A549 (cell line): ENCODE results near the gene SCAMP1. TPM values are rescaled to one million over a fixed set of nuclear protein-coding genes. Genes with fewer than 3 reads are reported as not detected.

ENCODE experiments used
- ATAC-seq, 2 experiments: fragments of 200-7000 bp in 1 of 2; fragments of >200 bp in 1 of 2; cut with Nextera tagmentation in 1 of 2; cut with Tn5 transposase in 1 of 2; 3 replicates each; pipeline versions ENCODE4 v1.8.0 to v1.9.1; 2018 to 2020; ENCODE audit warnings: mild to moderate bottlenecking in 1 of 2, moderate library complexity in 1 of 2
- CTCF ChIA-PET: fragments of 300-600 bp; sonication (Branson Sonifier 250); formaldehyde crosslinking; extraction: SDS; loops from one replicate; lab custom pipeline; 2021; ENCODE audit warnings: antibody characterized with exemption, inconsistent platforms; lab: Yijun Ruan, JAX
- POLR2A ChIA-PET: fragments of 350-600 bp; formaldehyde crosslinking; extraction: SDS; loops from one replicate; lab custom pipeline; 2021; ENCODE audit warnings: antibody characterized with exemption, inconsistent platforms; lab: Yijun Ruan, JAX
- DNase-seq, 2 experiments: peaks; one replicate each; pipeline versions ENCODE4 v3.0.0 to v3.0.0-alpha.2; 2011 to 2016; ENCODE audit warnings: low read depth in 1 of 2, low spot score in 1 of 2
- FAIRE-seq: peaks from 2 replicates; lab custom pipeline; 2011; peaks lifted over from hg19 to GRCh38; lab: Jason Lieb, UNC
- H3K27ac ChIP-seq, 2 experiments: fragments of >200 bp; sonication (Bioruptor Twin); formaldehyde crosslinking; 3 replicates each; pipeline ENCODE4 v1.5.1; 2016 to 2017
- H3K4me1 ChIP-seq: fragments of >200 bp; sonication (Bioruptor Twin); formaldehyde crosslinking; 3 replicates; pipeline ENCODE4 v1.6.1; 2016
- H3K4me2 ChIP-seq: fragments of >200 bp; sonication (Bioruptor Twin); formaldehyde crosslinking; 3 replicates; pipeline ENCODE4 v1.6.1; 2016
- H3K4me3 ChIP-seq: fragments of >200 bp; sonication (Bioruptor Twin); formaldehyde crosslinking; 3 replicates; pipeline ENCODE4 v1.5.1; 2016
- H3K9me3 ChIP-seq: fragments of >200 bp; sonication (Bioruptor Twin); formaldehyde crosslinking; 3 replicates; pipeline ENCODE4 v1.6.1; 2016
- CBX2 ChIP-seq: fragments of 200-600 bp; sonication (generic); IDR thresholded peaks from 2 replicates; pipeline ENCODE4 v1.6.1; 2016; ENCODE audit warnings: low read depth, mild to moderate bottlenecking, borderline replicate concordance
- CHD4 ChIP-seq: fragments of 200-600 bp; sonication (generic); IDR thresholded peaks from 2 replicates; pipeline ENCODE4 v1.6.1; 2016; ENCODE audit warnings: antibody characterized with exemption, mild to moderate bottlenecking, borderline replicate concordance
- ESRRA ChIP-seq: fragments of 150-350 bp; IDR thresholded peaks from 2 replicates; pipeline ENCODE4 v1.6.1; 2014; ENCODE audit warnings: mild to moderate bottlenecking, low read length, borderline replicate concordance
- FOSL2 ChIP-seq, 2 experiments: fragments of 450-650 bp in 1 of 2; fragments of >200 bp in 1 of 2; sonication (Bioruptor Twin) in 1 of 2; formaldehyde crosslinking; IDR thresholded peaks; 2 replicates each; pipeline versions ENCODE4 v1.5.0 to v1.6.1; 2016 to 2020; ENCODE audit warnings: mild to moderate bottlenecking in 1 of 2, moderate library complexity in 1 of 2
- FOXS1 ChIP-seq: fragments of 250-450 bp; sonication (Bioruptor Pico); IDR thresholded peaks from 2 replicates; pipeline ENCODE4 v1.5.0; 2020; ENCODE audit warnings: mild to moderate bottlenecking, moderate library complexity
- HEYL ChIP-seq: fragments of 250-450 bp; sonication (Bioruptor Pico); IDR thresholded peaks from 2 replicates; pipeline ENCODE4 v1.8.0; 2021; ENCODE audit warnings: mild to moderate bottlenecking, moderate library complexity
- HMGXB4 ChIP-seq: fragments of 250-450 bp; sonication (Bioruptor Pico); IDR thresholded peaks from 2 replicates; pipeline ENCODE4 v1.5.0; 2021; ENCODE audit warnings: mild to moderate bottlenecking, moderate library complexity, borderline replicate concordance
- HOXA7 ChIP-seq: fragments of 250-450 bp; sonication (Bioruptor Pico); IDR thresholded peaks from 2 replicates; pipeline ENCODE4 v1.5.0; 2020; ENCODE audit warnings: mild to moderate bottlenecking, moderate library complexity
- HOXB13 ChIP-seq: fragments of 250-450 bp; sonication (Bioruptor Pico); IDR thresholded peaks from 2 replicates; pipeline ENCODE4 v1.5.0; 2020; ENCODE audit warnings: low read depth, mild to moderate bottlenecking, moderate library complexity
- HOXB5 ChIP-seq: fragments of 250-450 bp; sonication (Bioruptor Pico); IDR thresholded peaks from 2 replicates; pipeline ENCODE4 v1.5.0; 2020; ENCODE audit warnings: mild to moderate bottlenecking, moderate library complexity
- KDM1A ChIP-seq: fragments of 200-600 bp; sonication (generic); IDR thresholded peaks from 2 replicates; pipeline ENCODE4 v1.6.1; 2016; ENCODE audit warnings: low read depth, mild to moderate bottlenecking
- MAFK ChIP-seq: fragments of 450-650 bp; IDR thresholded peaks from 2 replicates; pipeline ENCODE4 v1.6.1; 2014; ENCODE audit not compliant: partially characterized antibody
- MAZ ChIP-seq: fragments of 150-350 bp; IDR thresholded peaks from 2 replicates; pipeline ENCODE4 v1.6.1; 2014; ENCODE audit warnings: antibody characterized with exemption, low read depth, low read length, borderline replicate concordance
- PHF8 ChIP-seq: fragments of 200-600 bp; sonication (generic); IDR thresholded peaks from 2 replicates; pipeline ENCODE4 v1.6.1; 2016; ENCODE audit warnings: low read depth, mild to moderate bottlenecking, antibody characterized with exemption, moderate library complexity, borderline replicate concordance
- POLR2A ChIP-seq: IDR thresholded peaks from 2 replicates; pipeline ENCODE4 v1.6.1; 2012; ENCODE audit warnings: mild to moderate bottlenecking, low read length
- POLR2AphosphoS2 ChIP-seq: conservative IDR thresholded peaks from 2 replicates; pipeline ENCODE4 v1.6.1; 2012; ENCODE audit warnings: low read length, improper control_type of control experiment, inconsistent platforms
- RAD21 ChIP-seq, 2 experiments: fragments of >200 bp in 1 of 2; sonication (Bioruptor Twin) in 1 of 2; formaldehyde crosslinking in 1 of 2; IDR thresholded peaks in 1 of 2; conservative IDR thresholded peaks in 1 of 2; 2 replicates in 1 of 2; 3 replicates in 1 of 2; pipeline ENCODE4 v1.6.1; 2012 to 2018; ENCODE audit warnings: inconsistent platforms in 1 of 2
- RARB ChIP-seq: fragments of 250-450 bp; sonication (Bioruptor Pico); IDR thresholded peaks from 2 replicates; pipeline ENCODE4 v1.8.0; 2021; ENCODE audit warnings: mild to moderate bottlenecking, moderate library complexity
- RNF2 ChIP-seq: fragments of 200-600 bp; sonication (generic); IDR thresholded peaks from 2 replicates; pipeline ENCODE4 v1.6.1; 2016; ENCODE audit warnings: low read depth, mild to moderate bottlenecking, antibody characterized with exemption, moderate library complexity, borderline replicate concordance
- TFCP2L1 ChIP-seq: fragments of 250-450 bp; sonication (Bioruptor Pico); IDR thresholded peaks from 2 replicates; pipeline ENCODE4 v1.5.0; 2021; ENCODE audit warnings: mild to moderate bottlenecking
- ZNF302 ChIP-seq: fragments of 250-450 bp; sonication (Bioruptor Pico); IDR thresholded peaks from 2 replicates; pipeline ENCODE4 v1.9.0; 2021; ENCODE audit warnings: inconsistent platforms, mild to moderate bottlenecking, moderate library complexity
- ZSCAN20 ChIP-seq: fragments of 250-450 bp; sonication (Bioruptor Pico); IDR thresholded peaks from 2 replicates; pipeline ENCODE4 v1.8.0; 2022; ENCODE audit warnings: mild to moderate bottlenecking, moderate library complexity
- WGBS: methylation state at CpG from one replicate; pipeline ENCODE4 v1.1.6; 2017; ENCODE audit errors: missing lambda C conversion rate; 5-methylcytosine and 5-hydroxymethylcytosine counted together
- polyA plus RNA-seq, 4 experiments: library from polyadenylated mRNA; depleted of rRNA in 3 of 4; stranded (reverse); fragments of >200 nt; fragmentation: RNase III in 1 of 4; extraction: RNeasy Plus Mini Kit Qiagen cat#74134 plus additional on column Dnase treatment in 1 of 4; gene quantifications; 2 replicates in 3 of 4; 3 replicates in 1 of 4; pipeline ENCODE4 v1.2.3, GENCODE V29; 2011 to 2017
- TF ChIP-seq, protein P1 (sequence below): IDR thresholded peaks from 2 replicates; pipeline ENCODE4 v1.6.1; 2012
- TF ChIP-seq, protein P2 (sequence below): fragments of >200 bp; sonication (Bioruptor Twin); formaldehyde crosslinking; IDR thresholded peaks from 2 replicates; pipeline ENCODE4 v1.6.1; 2016
- TF ChIP-seq, protein P3 (sequence below): fragments of >200 bp; sonication (Bioruptor Twin); formaldehyde crosslinking; IDR thresholded peaks from 3 replicates; pipeline ENCODE4 v1.6.1; 2016
- TF ChIP-seq, protein P4 (sequence below): fragments of 450-650 bp; IDR thresholded peaks from 2 replicates; pipeline ENCODE4 v1.6.1; 2014; ENCODE audit warnings: antibody characterized with exemption

Gene SCAMP1
- polyA plus RNA-seq, 2 of the 4 experiments (the other 2 are of a cell fraction): 23.8 to 42.2 TPM

- TF ChIP-seq HMGXB4: no peak
- TF ChIP-seq KDM1A: no peak
- TF ChIP-seq MAZ: no peak
- TF ChIP-seq TFCP2L1 (CRISPR knock-in tag): no peak
Measured at GRCh38 chr5:78341440-78341839, 19.0 kb upstream of the SCAMP1 start (continued).

- ATAC-seq (peak; percentile 22 to 30; a peak in 2 of 6 replicates), FAIRE-seq (no peak), DNase-seq (no peak)
- CTCF ChIA-PET: interaction anchor here (0.8 kb wide), 1 partner anchor 14 kb away, joined by 3 read pairs; no protein-coding TSS in a partner anchor
- 61% methylated on average over 3 of the region's 3 CpGs for WGBS
- Histone ChIP-seq H3K4me1 (no peaks in the 10 kb centered on the region), H3K27ac (peak overlapping the region in 1 of 2 experiments; percentile 52; a peak in 2 of 6 replicates), H3K4me2 (no peak overlapping the region)
- TF ChIP-seq HOXA7 (CRISPR knock-in tag): no peak
- no peak for TF ChIP-seq PHF8
- no peak for TF ChIP-seq MAFK
- TF ChIP-seq ZSCAN20 (CRISPR knock-in tag): no peak
- TF ChIP-seq, all 56 proteins: peak for 0
- POLR2A ChIA-PET: no interaction called here
- H3K9me3 ChIP-seq: no peaks in the 10 kb centered on the region
- no peak overlapping the region for H3K4me3 ChIP-seq
Measured at GRCh38 chr5:78345485-78345884, 14.9 kb upstream of the SCAMP1 start.

DNA sequence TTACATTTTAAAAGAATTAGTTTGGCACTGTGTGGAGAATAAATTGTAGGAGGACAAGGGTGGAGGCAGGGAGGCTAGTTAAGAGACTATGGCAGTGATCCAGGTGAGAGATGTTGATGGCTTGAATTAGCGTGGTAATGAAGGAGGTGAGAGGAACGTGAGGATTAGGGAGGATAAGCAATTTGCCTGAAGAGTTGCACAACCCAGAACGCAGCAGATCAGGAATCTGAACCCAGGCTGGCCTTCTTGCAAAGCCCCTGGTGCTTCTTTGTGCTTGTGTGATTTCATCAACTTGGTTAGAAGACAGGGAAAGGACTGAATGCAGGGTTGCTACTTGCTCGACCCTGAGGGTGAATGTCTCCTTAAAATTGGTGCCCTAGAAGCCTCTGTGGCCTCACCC is 6.9 kb upstream of the SCAMP1 start:
- TF ChIP-seq FOSL2 (IDR thresholded peaks at IDR 0.05) (no peak), FOSL2 (CRISPR knock-in tag; IDR thresholded peaks at IDR 0.05) (no peak), ZNF302 (no peak), POLR2A (no peak), HEYL (CRISPR knock-in tag) (no peak), PHF8 (no peak), ESRRA (no peak)
- TF ChIP-seq, protein P1, sequence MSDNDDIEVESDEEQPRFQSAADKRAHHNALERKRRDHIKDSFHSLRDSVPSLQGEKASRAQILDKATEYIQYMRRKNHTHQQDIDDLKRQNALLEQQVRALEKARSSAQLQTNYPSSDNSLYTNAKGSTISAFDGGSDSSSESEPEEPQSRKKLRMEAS: no peak
- TF ChIP-seq, all 56 proteins: peak for 0
- ChIA-PET CTCF (no interaction called here), POLR2A (no interaction called here)
- no peak overlapping the region for H3K4me3 ChIP-seq
- 60% methylated on average over 4 of the region's 4 CpGs for WGBS
- no peak overlapping the region for H3K4me2 ChIP-seq
- H3K9me3 ChIP-seq: no peaks in the 10 kb centered on the region
- H3K4me1 ChIP-seq: no peaks in the 10 kb centered on the region
- no peak for FAIRE-seq
- no peak overlapping the region for H3K27ac ChIP-seq
- DNase-seq: no peak
- no peak for ATAC-seq

DNA sequence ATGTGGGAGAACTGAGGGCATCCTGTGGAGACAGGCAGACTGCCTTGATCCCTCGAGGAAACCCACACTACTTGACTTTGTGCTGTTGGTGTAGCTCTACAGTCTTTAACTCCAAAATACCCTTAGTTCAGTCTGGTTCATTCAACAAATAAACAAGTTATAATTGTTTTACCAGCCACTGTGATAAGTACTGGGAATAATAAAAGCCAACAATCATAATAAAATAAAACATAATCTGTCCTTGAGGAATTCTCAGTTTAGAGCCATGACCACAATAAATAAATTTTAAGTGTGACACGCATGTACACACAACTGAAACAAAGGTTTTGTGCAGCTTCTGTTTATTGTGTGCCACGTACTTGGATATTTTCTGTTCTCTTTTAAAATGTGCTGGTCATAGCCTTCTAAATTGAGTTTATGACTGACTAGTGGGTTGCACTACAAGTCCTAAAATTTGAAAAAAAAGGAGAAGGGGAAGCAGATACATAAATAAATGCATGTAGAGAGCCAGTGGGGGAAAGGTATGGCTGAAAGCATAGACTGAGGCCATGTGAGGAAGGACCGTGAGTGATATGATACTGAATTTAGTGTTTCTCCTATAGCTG is 6.2 kb upstream of the SCAMP1 start:
- H3K9me3 ChIP-seq: no peaks in the 10 kb centered on the region
- TF ChIP-seq, protein P2, sequence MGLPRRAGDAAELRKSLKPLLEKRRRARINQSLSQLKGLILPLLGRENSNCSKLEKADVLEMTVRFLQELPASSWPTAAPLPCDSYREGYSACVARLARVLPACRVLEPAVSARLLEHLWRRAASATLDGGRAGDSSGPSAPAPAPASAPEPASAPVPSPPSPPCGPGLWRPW: no peak
- TF ChIP-seq, protein P3, sequence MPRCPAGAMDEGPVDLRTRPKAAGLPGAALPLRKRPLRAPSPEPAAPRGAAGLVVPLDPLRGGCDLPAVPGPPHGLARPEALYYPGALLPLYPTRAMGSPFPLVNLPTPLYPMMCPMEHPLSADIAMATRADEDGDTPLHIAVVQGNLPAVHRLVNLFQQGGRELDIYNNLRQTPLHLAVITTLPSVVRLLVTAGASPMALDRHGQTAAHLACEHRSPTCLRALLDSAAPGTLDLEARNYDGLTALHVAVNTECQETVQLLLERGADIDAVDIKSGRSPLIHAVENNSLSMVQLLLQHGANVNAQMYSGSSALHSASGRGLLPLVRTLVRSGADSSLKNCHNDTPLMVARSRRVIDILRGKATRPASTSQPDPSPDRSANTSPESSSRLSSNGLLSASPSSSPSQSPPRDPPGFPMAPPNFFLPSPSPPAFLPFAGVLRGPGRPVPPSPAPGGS: no peak
- TF ChIP-seq FOXS1 (CRISPR knock-in tag) (no peak), HOXB13 (CRISPR knock-in tag) (no peak), POLR2A (no peak), ZNF302 (no peak), HOXB5 (CRISPR knock-in tag) (no peak), POLR2AphosphoS2 (no peak), CHD4 (no peak), FOSL2 (IDR thresholded peaks at IDR 0.05) (no peak), FOSL2 (CRISPR knock-in tag; IDR thresholded peaks at IDR 0.05) (no peak), CBX2 (no peak), RAD21 (conservative IDR thresholded peaks at IDR 0.05 in 1 of 2, IDR thresholded peaks at IDR 0.05 in 1 of 2) (no peak), RNF2 (no peak), MAZ (no peak), RARB (CRISPR knock-in tag) (no peak)
- TF ChIP-seq, protein P4, sequence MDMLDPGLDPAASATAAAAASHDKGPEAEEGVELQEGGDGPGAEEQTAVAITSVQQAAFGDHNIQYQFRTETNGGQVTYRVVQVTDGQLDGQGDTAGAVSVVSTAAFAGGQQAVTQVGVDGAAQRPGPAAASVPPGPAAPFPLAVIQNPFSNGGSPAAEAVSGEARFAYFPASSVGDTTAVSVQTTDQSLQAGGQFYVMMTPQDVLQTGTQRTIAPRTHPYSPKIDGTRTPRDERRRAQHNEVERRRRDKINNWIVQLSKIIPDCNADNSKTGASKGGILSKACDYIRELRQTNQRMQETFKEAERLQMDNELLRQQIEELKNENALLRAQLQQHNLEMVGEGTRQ: no peak
- TF ChIP-seq, all 56 proteins: peak for 0
- Histone ChIP-seq H3K27ac (no peak overlapping the region), H3K4me3 (no peak overlapping the region), H3K4me2 (no peak overlapping the region), H3K4me1 (peaks cover 5% of the 10 kb centered on the region)
- WGBS: 81% methylated on average over 4 of the region's 4 CpGs
- ATAC-seq: no peak
- FAIRE-seq: no peak
- POLR2A ChIA-PET: no interaction called here
- CTCF ChIA-PET: no interaction called here
- DNase-seq: no peak
